ENCODE results near the gene DDIT3. TPM values are rescaled to one million over a fixed set of nuclear protein-coding genes. Genes with fewer than 3 reads are reported as not detected.
"Not testable (repeated sequence)": the region's sequence is repeated elsewhere in the genome, so short reads cannot be mapped to it uniquely, and the experiment has no call there.

Gene DDIT3
- 10 to 100 TPM; 15.3 to 15.9 TPM for total RNA-seq

GRCh38 chr12:57520053-57520818 is at the start of gene DDIT3:
TSS of gene DDIT3 (minus strand) at chr12:57520514. CDS start at chr12:57517406, 3,108 bp downstream.
- CTCF ChIA-PET, result interaction anchor here (1.0 to 2.7 kb wide), 7 partner anchors 23 to 91 kb away, joined by 3 to 10 read pairs (median 3); partner anchors contain the start of genes ARHGEF25, DCTN2 and GLI1
- Mint-ChIP-seq H3K9me3 (ENCODE audit: low read depth) (no peaks in the 10 kb centered on the region), H3K27me3 (no peaks in the 10 kb centered on the region)

GRCh38 chr12:57569858-57570257 is 49.5 kb upstream of the DDIT3 start:
- no peak for ATAC-seq
- Mint-ChIP-seq H3K27me3 (no peaks in the 10 kb centered on the region), H3K27ac (no peak overlapping the region), H3K9me3 (ENCODE audit: low read depth) (no peaks in the 10 kb centered on the region), H3K36me3 (no peaks in the 10 kb centered on the region), H3K4me3 (no peak overlapping the region), H3K4me1 (no peaks in the 10 kb centered on the region)
- DNase-seq, result no peak
- CTCF ChIA-PET, result interaction anchor here (3.7 kb wide), 1 partner anchor 14 kb away, joined by 25 read pairs; no protein-coding TSS in a partner anchor

More at GRCh38 chr12:57520053-57520818, at the start of gene DDIT3:
- Mint-ChIP-seq H3K4me1 (peaks cover 55% of the 10 kb centered on the region), H3K27ac (peak within 1 kb of the TSS; percentile 100), H3K36me3 (peaks cover 48% of the 10 kb centered on the region), H3K4me3 (peak within 1 kb of the TSS; percentile 93)
- peak; percentile 73 for ATAC-seq
- peak; percentile 100 for DNase-seq

GRCh38 chr12:57568838-57569237 is 48.5 kb upstream of the DDIT3 start:
- Mint-ChIP-seq H3K4me1 (no peaks in the 10 kb centered on the region), H3K4me3 (no peak overlapping the region), H3K36me3 (no peaks in the 10 kb centered on the region), H3K9me3 (ENCODE audit: low read depth) (no peaks in the 10 kb centered on the region), H3K27ac (no peak overlapping the region), H3K27me3 (no peaks in the 10 kb centered on the region)
- DNase-seq (no peak), ATAC-seq (no peak)
- CTCF ChIA-PET, result interaction anchor here (2.9 kb wide), 1 partner anchor 15 kb away, joined by 9 read pairs; no protein-coding TSS in a partner anchor

GRCh38 chr12:57564178-57564740 is 43.9 kb upstream of the DDIT3 start:
- H3K4me3 Mint-ChIP-seq, result no peak overlapping the region
- no peaks in the 10 kb centered on the region for H3K4me1 Mint-ChIP-seq
- CTCF ChIA-PET, result interaction anchor here (0.9 kb wide), 1 partner anchor 19 kb away, joined by 3 read pairs; no protein-coding TSS in a partner anchor
- no peak overlapping the region for H3K27ac Mint-ChIP-seq
- DNase-seq, result no peak
- ATAC-seq, result no peak
- no peaks in the 10 kb centered on the region for H3K9me3 Mint-ChIP-seq (ENCODE audit: low read depth)
- H3K36me3 Mint-ChIP-seq, result no peaks in the 10 kb centered on the region
- H3K27me3 Mint-ChIP-seq, result peaks cover 9% of the 10 kb centered on the region

- H3K27ac Mint-ChIP-seq, result no peak overlapping the region
- ATAC-seq, result no peak
- H3K36me3 Mint-ChIP-seq, result no peaks in the 10 kb centered on the region
These were observed 43.0 kb upstream of the DDIT3 start for GRCh38 chr12:57563358-57563757.

GRCh38 chr12:57561117-57561516 is 40.8 kb upstream of the DDIT3 start:
- not testable (repeated sequence) for H3K27ac Mint-ChIP-seq; ATAC-seq; H3K27me3 Mint-ChIP-seq; DNase-seq; H3K9me3 Mint-ChIP-seq (ENCODE audit: low read depth); H3K4me1 Mint-ChIP-seq; H3K4me3 Mint-ChIP-seq; H3K36me3 Mint-ChIP-seq
- CTCF ChIA-PET, result interaction anchor here (1.0 kb wide), 1 partner anchor 22 kb away, joined by 3 read pairs; no protein-coding TSS in a partner anchor

More at GRCh38 chr12:57563358-57563757, 43.0 kb upstream of the DDIT3 start:
- Mint-ChIP-seq H3K9me3 (ENCODE audit: low read depth) (no peaks in the 10 kb centered on the region), H3K27me3 (peaks cover 9% of the 10 kb centered on the region), H3K4me1 (no peaks in the 10 kb centered on the region), H3K4me3 (no peak overlapping the region)
- no peak for DNase-seq
- CTCF ChIA-PET, result interaction anchor here (0.7 kb wide), 1 partner anchor 64 kb away, joined by 3 read pairs; no protein-coding TSS in a partner anchor

- Mint-ChIP-seq H3K36me3 (no peaks in the 10 kb centered on the region), H3K27ac (no peak overlapping the region), H3K27me3 (peaks cover 9% of the 10 kb centered on the region), H3K9me3 (ENCODE audit: low read depth) (no peaks in the 10 kb centered on the region), H3K4me3 (no peak overlapping the region), H3K4me1 (no peaks in the 10 kb centered on the region)
- no peak for DNase-seq
- CTCF ChIA-PET, result interaction anchor here (1.0 kb wide), 1 partner anchor 23 kb away, joined by 3 read pairs; no protein-coding TSS in a partner anchor
- no peak for ATAC-seq
These were observed 40.2 kb upstream of the DDIT3 start for GRCh38 chr12:57560516-57560915.

- ATAC-seq (no peak), DNase-seq (no peak)
- no peaks in the 10 kb centered on the region for H3K9me3 Mint-ChIP-seq (ENCODE audit: low read depth)
- peaks cover 9% of the 10 kb centered on the region for H3K27me3 Mint-ChIP-seq
- no peak overlapping the region for H3K4me3 Mint-ChIP-seq
- CTCF ChIA-PET, result interaction anchor here (1.2 kb wide), 1 partner anchor 12 kb away, joined by 5 read pairs; the partner anchor contains the start of gene DCTN2
- H3K27ac Mint-ChIP-seq, result no peak overlapping the region
- H3K4me1 Mint-ChIP-seq, result no peaks in the 10 kb centered on the region
- H3K36me3 Mint-ChIP-seq, result no peaks in the 10 kb centered on the region
These were observed 38.5 kb upstream of the DDIT3 start for GRCh38 chr12:57558864-57559263.

GRCh38 chr12:57554897-57555296 is 34.6 kb upstream of the DDIT3 start:
- DNase-seq, result no peak
- no peak overlapping the region for H3K27ac Mint-ChIP-seq
- no peaks in the 10 kb centered on the region for H3K9me3 Mint-ChIP-seq (ENCODE audit: low read depth)
- H3K36me3 Mint-ChIP-seq, result no peaks in the 10 kb centered on the region
- no peak overlapping the region for H3K4me3 Mint-ChIP-seq
- peaks cover 22% of the 10 kb centered on the region for H3K4me1 Mint-ChIP-seq
- no peaks in the 10 kb centered on the region for H3K27me3 Mint-ChIP-seq
- no peak for ATAC-seq
- CTCF ChIA-PET, result interaction anchor here (0.9 kb wide), 1 partner anchor 27 kb away, joined by 3 read pairs; no protein-coding TSS in a partner anchor

- CTCF ChIA-PET, result no interaction called here
- ATAC-seq, result no peak
- Mint-ChIP-seq H3K9me3 (ENCODE audit: low read depth) (no peaks in the 10 kb centered on the region), H3K4me1 (peaks cover 24% of the 10 kb centered on the region), H3K27ac (no peak overlapping the region), H3K36me3 (no peaks in the 10 kb centered on the region), H3K27me3 (no peaks in the 10 kb centered on the region), H3K4me3 (no peak overlapping the region)
- DNase-seq, result no peak
These were observed 34.1 kb upstream of the DDIT3 start for GRCh38 chr12:57554453-57554852.

- no peaks in the 10 kb centered on the region for H3K36me3 Mint-ChIP-seq
- H3K27me3 Mint-ChIP-seq, result peaks cover 9% of the 10 kb centered on the region
- H3K4me1 Mint-ChIP-seq, result peaks cover 30% of the 10 kb centered on the region
- no peak for ATAC-seq
- H3K4me3 Mint-ChIP-seq, result no peak overlapping the region
- no peaks in the 10 kb centered on the region for H3K9me3 Mint-ChIP-seq (ENCODE audit: low read depth)
- no peak for DNase-seq
- no peak overlapping the region for H3K27ac Mint-ChIP-seq
- CTCF ChIA-PET, result interaction anchor here (0.8 to 1.4 kb wide), 2 partner anchors 9 to 30 kb away, joined by 3 read pairs; no protein-coding TSS in a partner anchor
These were observed 33.3 kb upstream of the DDIT3 start for GRCh38 chr12:57553343-57554202.

- Mint-ChIP-seq H3K27ac (no peak overlapping the region), H3K27me3 (peaks cover 11% of the 10 kb centered on the region), H3K4me3 (no peak overlapping the region), H3K36me3 (no peaks in the 10 kb centered on the region), H3K9me3 (ENCODE audit: low read depth) (no peaks in the 10 kb centered on the region), H3K4me1 (peaks cover 31% of the 10 kb centered on the region)
- ATAC-seq (no peak), DNase-seq (no peak)
- CTCF ChIA-PET, result interaction anchor here (1.0 to 1.4 kb wide), 2 partner anchors 10 to 31 kb away, joined by 3 to 6 read pairs; no protein-coding TSS in a partner anchor
These were observed 32.6 kb upstream of the DDIT3 start for GRCh38 chr12:57552835-57553313.

- H3K4me3 Mint-ChIP-seq, result no peak overlapping the region
- no peaks in the 10 kb centered on the region for H3K36me3 Mint-ChIP-seq
- H3K4me1 Mint-ChIP-seq, result peaks cover 36% of the 10 kb centered on the region
- H3K27ac Mint-ChIP-seq, result no peak overlapping the region
- DNase-seq (no peak), ATAC-seq (no peak)
- H3K27me3 Mint-ChIP-seq, result peaks cover 11% of the 10 kb centered on the region
- CTCF ChIA-PET, result interaction anchor here (1.0 to 1.4 kb wide), 3 partner anchors 10 to 94 kb away, joined by 3 to 6 read pairs (median 3); no protein-coding TSS in a partner anchor
- no peaks in the 10 kb centered on the region for H3K9me3 Mint-ChIP-seq (ENCODE audit: low read depth)
These were observed 32.0 kb upstream of the DDIT3 start for GRCh38 chr12:57552306-57552651.
